Activated naive CD8-positive, alpha-beta T cell treated with anti-CD3 and anti-CD28 coated beads, Interleukin-2, amount 10 ng/mL, durations not matched to agents 7 days and 5 days (primary cell): Measurements from ENCODE around the gene SLC7A8. TPM values are rescaled to one million over a fixed set of nuclear protein-coding genes. Genes with fewer than 3 reads are reported as not detected.

ENCODE experiments used
- ATAC-seq: fragments of 150-1000 bp; cut with Tn5 transposase; one replicate; pipeline ENCODE4 v1.10.0; 2021; ENCODE audit warnings: low read depth, moderate library complexity
- POLR2A ChIA-PET: fragments of 350-600 bp; sonication (Branson Sonifier 250); formaldehyde crosslinking; loops from one replicate; lab custom pipeline; 2021; ENCODE audit warnings: antibody characterized with exemption; lab: Charles Lee
- DNase-seq: peaks from one replicate; pipeline ENCODE4 v3.0.0; 2021
- H3K27ac Mint-ChIP-seq: one replicate; pipeline ENCODE4 v1.8.0; 2022; ENCODE audit warnings: mild to moderate bottlenecking, mixed read lengths
- H3K27me3 Mint-ChIP-seq: one replicate; pipeline ENCODE4 v1.8.0; 2022; ENCODE audit warnings: mild to moderate bottlenecking, moderate library complexity, mixed read lengths
- H3K36me3 Mint-ChIP-seq: one replicate; pipeline ENCODE4 v1.8.0; 2021; ENCODE audit warnings: mild to moderate bottlenecking, mixed read lengths
- H3K4me1 Mint-ChIP-seq: one replicate; pipeline ENCODE4 v1.8.0; 2021; ENCODE audit warnings: mixed read lengths
- H3K4me3 Mint-ChIP-seq: one replicate; pipeline ENCODE4 v1.8.0; 2022; ENCODE audit warnings: mild to moderate bottlenecking, moderate library complexity, mixed read lengths
- H3K9me3 Mint-ChIP-seq: one replicate; pipeline ENCODE4 v1.8.0; 2021; ENCODE audit warnings: mixed read lengths
- total RNA-seq, 2 experiments: library from RNA; stranded (reverse); gene quantifications; one replicate each; pipeline ENCODE4 v1.2.3, GENCODE V29; 2021

The SLC7A8 gene
- total RNA-seq, 2 experiments from 2014 or later, result 1.8 to 3.1 TPM

DNA sequence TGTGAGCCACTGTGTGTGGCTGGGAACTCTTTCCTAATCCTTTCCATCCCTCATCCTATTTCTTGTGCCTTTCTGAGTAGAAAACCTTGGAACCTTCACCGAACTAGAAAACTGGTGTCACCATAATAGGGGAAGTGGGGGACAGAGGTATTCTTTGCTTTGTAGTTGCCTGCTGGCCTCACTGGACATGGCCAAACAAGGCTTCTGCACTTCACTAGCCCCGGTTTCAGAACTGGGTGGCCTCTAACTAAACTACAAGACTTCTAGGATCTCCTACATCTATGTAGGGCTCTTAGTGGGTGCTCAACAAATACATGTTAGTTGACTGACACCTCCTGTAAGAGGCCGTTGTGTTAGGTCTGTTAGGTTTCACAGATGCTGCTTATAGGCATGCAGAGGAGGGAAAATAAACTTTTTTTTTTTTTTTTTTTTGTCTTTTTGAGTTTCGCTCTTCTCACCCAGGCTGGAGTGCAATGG is 78.1 kb downstream of the SLC7A8 start:
- Mint-ChIP-seq H3K4me3 (no peak overlapping the region), H3K27ac (no peak overlapping the region), H3K9me3 (no peaks in the 10 kb centered on the region), H3K36me3 (peaks cover 1% of the 10 kb centered on the region), H3K27me3 (peaks cover 6% of the 10 kb centered on the region), H3K4me1 (peaks cover 4% of the 10 kb centered on the region)
- ATAC-seq (no peak), DNase-seq (no peak)
- POLR2A ChIA-PET, result interaction anchor here (0.6 to 1.4 kb wide), 2 partner anchors 11 to 34 kb away, joined by 3 to 13 read pairs; partner anchors contain the start of genes ACIN1 and C14orf119

DNA sequence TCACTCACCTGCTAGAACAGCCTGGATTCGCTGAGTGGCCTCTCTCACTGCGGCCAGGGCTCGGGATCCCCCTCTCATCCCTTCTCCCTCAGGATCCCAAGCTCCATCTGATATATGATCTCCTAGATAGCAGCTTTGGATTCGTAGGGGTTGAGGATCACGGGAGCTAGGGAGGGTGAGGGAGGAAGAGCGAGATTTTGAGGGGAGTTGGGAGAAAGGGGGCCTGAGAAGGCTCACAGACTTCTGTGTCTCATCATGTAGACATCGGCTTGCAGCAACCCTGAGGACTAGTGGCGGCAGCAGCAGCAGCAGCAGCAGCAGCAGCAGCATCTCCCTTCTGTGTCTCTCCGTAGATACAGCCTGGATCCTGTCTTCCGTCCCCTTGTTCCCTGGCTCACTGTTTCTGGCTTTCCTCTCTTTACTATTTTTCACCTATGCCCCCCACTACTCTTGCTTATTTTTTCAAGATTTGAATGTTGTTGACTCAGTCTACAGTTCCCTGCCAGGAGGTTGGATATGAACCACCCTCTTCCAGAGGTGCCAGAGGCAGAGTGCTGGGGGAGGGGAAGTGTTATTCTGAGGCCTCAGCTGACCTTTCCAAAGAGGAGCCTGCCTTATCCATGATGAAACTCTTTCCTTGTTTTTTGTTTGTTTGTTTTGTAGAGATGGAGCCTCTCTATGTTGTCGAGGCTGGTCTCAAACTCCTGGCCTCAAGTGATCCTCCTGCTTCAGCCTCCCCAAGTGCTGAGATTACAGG is 78.7 kb downstream of the SLC7A8 start, which contains the start of gene CIROP:
TSS of gene CIROP (minus strand) at position 399 of the 757 bp plus-strand sequence. CDS start at position 330, 69 bp downstream.
- H3K4me1 Mint-ChIP-seq, result peaks cover 4% of the 10 kb centered on the region
- no peak within 1 kb of the TSS for H3K4me3 Mint-ChIP-seq
- peaks cover 3% of the 10 kb centered on the region for H3K36me3 Mint-ChIP-seq
- H3K27me3 Mint-ChIP-seq, result peaks cover 6% of the 10 kb centered on the region
- POLR2A ChIA-PET, result no interaction called here
- ATAC-seq, result no peak
- H3K27ac Mint-ChIP-seq, result no peak within 1 kb of the TSS
- DNase-seq, result no peak
- no peaks in the 10 kb centered on the region for H3K9me3 Mint-ChIP-seq

DNA sequence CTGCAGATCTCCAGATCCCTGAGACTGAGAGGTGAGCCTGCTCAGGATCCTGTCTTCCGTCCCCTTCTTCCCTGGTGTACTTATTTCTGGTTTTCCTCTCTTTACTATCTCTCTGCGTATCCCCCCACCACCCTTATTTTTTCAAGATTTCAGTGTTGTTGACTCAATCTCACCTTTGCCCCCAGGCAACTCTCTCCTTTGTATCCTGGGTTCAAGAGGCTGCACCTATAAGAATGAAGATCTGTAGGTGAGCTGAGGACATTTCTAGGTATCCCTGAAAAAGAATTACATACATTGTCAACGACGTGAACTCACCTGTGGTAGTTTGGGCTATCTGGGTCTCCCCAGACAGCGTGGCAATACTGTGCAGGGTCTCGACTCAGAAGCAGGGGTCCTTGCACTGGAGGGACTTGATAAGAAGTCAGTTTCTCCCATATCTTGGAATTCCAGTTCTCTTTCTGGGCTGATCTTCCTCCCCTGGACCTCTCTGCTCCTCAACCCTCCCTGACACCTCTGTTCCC is 79.3 kb downstream of the SLC7A8 start:
- H3K27me3 Mint-ChIP-seq, result peaks cover 6% of the 10 kb centered on the region
- DNase-seq (no peak), ATAC-seq (no peak)
- H3K9me3 Mint-ChIP-seq, result no peaks in the 10 kb centered on the region
- H3K4me3 Mint-ChIP-seq, result no peak overlapping the region
- no peak overlapping the region for H3K27ac Mint-ChIP-seq
- peaks cover 7% of the 10 kb centered on the region for H3K4me1 Mint-ChIP-seq
- POLR2A ChIA-PET, result interaction anchor here (1.1 kb wide), 1 partner anchor 16 kb away, joined by 3 read pairs; no protein-coding TSS in a partner anchor
- peaks cover 8% of the 10 kb centered on the region for H3K36me3 Mint-ChIP-seq

DNA sequence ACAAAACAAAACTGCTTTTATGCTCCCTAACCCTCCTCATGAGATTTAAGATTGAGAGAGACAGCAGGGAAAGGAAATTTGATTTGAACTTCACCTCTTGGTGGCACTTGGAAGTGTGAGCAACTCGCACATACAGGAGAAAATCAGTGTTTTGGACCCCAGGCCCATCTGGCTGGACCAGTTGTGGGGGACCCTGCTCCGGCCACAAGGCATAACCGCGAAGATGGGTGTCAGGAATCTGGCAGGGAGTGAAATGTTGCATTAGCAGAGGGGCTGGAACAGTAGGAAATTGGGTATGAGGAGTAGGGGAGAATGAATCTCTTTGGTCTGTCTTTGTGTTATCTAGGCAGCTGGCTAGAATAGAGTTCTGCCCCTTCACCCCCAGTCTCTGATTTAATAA is 79.9 kb downstream of the SLC7A8 start:
- DNase-seq, result no peak
- no peak for ATAC-seq
- Mint-ChIP-seq H3K4me1 (peaks cover 8% of the 10 kb centered on the region), H3K4me3 (no peak overlapping the region), H3K9me3 (no peaks in the 10 kb centered on the region), H3K36me3 (peaks cover 8% of the 10 kb centered on the region), H3K27me3 (peaks cover 3% of the 10 kb centered on the region), H3K27ac (no peak overlapping the region)
- POLR2A ChIA-PET, result interaction anchor here (1.1 kb wide), 1 partner anchor 16 kb away, joined by 3 read pairs; no protein-coding TSS in a partner anchor

DNA sequence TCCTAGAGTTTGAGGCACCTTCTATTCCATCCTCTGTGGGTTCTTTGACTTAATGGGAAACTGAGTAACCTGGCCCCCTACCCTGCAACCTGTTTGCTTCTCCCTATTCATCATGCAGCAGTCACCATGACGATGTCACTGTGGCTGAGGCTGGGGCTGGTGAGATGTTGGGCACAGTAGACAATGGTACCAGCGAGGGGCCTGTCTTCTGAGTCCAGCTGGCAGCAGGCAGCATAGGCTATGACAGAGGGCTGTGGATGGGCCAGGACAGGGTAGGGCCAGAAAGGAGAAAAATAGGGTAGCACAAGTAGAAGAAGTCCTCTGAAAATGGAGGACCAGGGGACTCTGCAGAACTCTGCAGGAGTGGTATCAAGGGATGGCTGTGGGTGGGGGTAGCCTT is 80.7 kb downstream of the SLC7A8 start:
- H3K4me1 Mint-ChIP-seq, result peaks cover 8% of the 10 kb centered on the region
- ATAC-seq (no peak), DNase-seq (no peak)
- no peaks in the 10 kb centered on the region for H3K9me3 Mint-ChIP-seq
- no peak overlapping the region for H3K27ac Mint-ChIP-seq
- peaks cover 3% of the 10 kb centered on the region for H3K27me3 Mint-ChIP-seq
- H3K4me3 Mint-ChIP-seq, result no peak overlapping the region
- peaks cover 8% of the 10 kb centered on the region for H3K36me3 Mint-ChIP-seq
- POLR2A ChIA-PET, result interaction anchor here (0.5 kb wide), 1 partner anchor 11 kb away, joined by 7 read pairs; no protein-coding TSS in a partner anchor

DNA sequence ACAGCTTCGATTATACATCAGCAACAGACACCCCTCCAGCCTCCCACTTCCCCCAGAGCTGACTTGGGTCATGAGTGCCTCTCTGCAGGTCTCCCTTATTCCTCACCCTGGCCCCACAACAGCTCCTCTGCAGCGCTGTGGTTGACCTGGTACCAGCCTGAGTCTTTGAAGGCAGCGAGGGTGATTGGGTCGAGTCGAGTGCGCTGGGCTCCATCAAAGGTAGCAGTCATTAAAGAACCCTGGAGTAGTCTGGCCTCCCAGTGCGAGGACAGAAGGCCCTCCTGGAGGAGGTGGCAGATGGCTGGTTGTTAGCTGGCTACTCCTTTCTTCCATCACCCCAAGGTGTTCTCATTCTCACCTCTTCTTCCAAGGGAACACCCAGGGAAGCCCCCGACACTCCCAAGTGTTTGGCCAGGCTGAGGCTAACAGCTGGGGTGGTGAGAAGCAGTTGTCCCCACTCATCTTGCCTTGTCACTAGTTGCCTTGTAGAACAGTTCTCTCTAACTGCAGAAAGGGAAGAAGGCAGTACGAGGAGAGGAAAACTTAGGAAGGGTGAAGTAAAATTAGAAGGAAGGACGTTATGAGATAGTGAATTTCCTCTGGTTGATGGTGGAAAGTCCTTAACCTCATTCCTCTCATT is 81.4 kb downstream of the SLC7A8 start:
- H3K27ac Mint-ChIP-seq, result no peak overlapping the region

DNA sequence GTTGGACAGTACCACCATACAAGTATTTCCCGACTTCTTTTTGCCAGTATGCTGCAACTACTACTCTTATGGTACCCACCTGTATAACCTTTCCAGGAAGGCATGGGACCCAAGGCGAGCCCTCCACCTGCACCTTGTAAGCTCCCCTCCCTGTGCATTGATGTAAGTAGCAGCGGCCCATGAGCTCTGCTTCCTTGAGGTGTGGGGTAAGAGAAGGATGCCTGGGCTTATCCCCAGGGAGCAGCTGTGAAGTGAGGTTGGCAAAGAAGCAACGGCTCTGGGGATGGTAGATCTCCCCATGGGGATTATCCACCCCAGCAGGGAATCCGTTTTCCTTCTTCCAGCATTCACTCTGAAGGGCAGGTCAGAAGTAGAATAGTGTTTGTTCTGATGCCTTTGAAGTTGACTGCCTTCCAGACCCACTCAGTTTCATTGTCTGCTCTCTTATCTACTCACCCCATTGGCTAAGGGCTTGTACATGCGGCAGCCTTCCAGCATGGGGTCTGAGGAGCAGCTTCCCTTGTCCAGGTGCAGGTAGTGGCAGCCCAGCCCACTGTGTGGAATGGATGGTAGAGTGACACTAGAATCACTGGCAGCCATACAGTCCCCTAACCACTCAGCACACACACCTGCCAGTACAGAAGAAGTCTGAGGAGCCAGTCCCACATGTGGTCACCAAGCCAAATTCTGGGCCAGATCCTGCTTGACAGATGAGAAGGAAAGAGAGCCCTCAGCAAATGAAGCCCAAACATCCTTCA is 82.1 kb downstream of the SLC7A8 start:
- POLR2A ChIA-PET, result interaction anchor here (1.2 kb wide), 1 partner anchor 30 kb away, joined by 4 read pairs; no protein-coding TSS in a partner anchor
- Mint-ChIP-seq H3K36me3 (peaks cover 16% of the 10 kb centered on the region), H3K4me3 (no peak overlapping the region), H3K9me3 (no peaks in the 10 kb centered on the region), H3K27me3 (peaks cover 3% of the 10 kb centered on the region), H3K4me1 (peaks cover 21% of the 10 kb centered on the region), H3K27ac (no peak overlapping the region)
- DNase-seq (no peak), ATAC-seq (no peak)

More for the DNA sequence above, 81.4 kb downstream of the SLC7A8 start:
- Mint-ChIP-seq H3K36me3 (peaks cover 14% of the 10 kb centered on the region), H3K27me3 (peaks cover 3% of the 10 kb centered on the region), H3K9me3 (no peaks in the 10 kb centered on the region), H3K4me3 (no peak overlapping the region), H3K4me1 (peaks cover 14% of the 10 kb centered on the region)
- DNase-seq (no peak), ATAC-seq (no peak)
- POLR2A ChIA-PET, result no interaction called here

DNA sequence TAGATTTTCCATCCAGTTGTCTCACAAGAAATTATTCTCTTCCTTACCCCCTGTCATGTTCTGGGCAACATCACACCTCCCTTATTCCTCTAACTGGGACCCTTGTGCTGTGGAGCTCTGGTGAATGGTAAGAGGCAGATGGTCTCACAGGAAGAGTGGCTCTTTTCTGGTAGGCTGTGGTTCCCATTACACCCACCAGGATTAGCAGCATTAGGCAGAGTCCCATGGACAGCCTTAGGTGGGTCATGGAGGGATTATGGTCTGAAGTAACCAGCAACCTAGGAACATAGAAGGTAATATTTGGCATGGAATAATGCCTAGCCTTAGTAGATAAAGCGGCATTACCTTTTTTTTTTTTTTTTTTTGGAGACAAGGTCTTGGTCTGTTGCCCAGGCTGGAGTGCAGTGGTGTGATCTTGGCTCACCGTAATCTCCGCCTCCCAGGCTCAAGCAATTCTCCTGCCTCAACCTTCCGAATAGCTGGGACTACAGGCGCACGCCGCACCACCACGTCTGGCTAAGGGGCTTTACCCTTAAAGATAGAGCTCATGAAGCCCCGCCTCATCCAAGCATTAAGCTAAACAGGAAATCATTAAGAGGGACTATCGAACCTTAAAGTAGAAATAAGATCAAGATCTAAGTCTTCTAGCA is 84.1 kb downstream of the SLC7A8 start:
- Mint-ChIP-seq H3K4me3 (no peak overlapping the region), H3K4me1 (peaks cover 17% of the 10 kb centered on the region)

DNA sequence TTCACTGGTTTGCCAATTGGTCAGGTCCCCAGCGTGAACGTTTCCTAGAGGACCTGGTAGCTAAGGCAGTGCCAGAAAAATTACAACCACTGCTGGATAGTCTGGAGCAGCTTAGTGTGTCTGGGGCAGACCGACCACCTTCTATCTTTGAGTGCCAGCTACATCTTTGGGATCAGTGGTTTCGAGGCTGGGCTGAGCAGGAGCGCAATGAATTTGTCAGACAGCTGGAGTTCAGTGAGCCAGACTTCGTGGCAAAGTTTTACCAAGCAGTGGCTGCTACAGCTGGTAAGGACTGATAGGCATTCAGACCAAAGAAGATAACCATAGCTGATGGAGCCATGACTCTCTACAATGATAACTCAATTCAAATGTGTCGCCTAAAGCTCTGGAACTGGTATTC is 85.7 kb downstream of the SLC7A8 start:
- Mint-ChIP-seq H3K4me1 (peaks cover 26% of the 10 kb centered on the region), H3K9me3 (no peaks in the 10 kb centered on the region), H3K27ac (peak overlapping the region; percentile 35), H3K4me3 (no peak overlapping the region), H3K36me3 (peaks cover 16% of the 10 kb centered on the region), H3K27me3 (no peaks in the 10 kb centered on the region)
- ATAC-seq (no peak), DNase-seq (no peak)
- POLR2A ChIA-PET, result no interaction called here

More for the DNA sequence above, 84.1 kb downstream of the SLC7A8 start:
- no peak for ATAC-seq
- Mint-ChIP-seq H3K27me3 (no peaks in the 10 kb centered on the region), H3K9me3 (no peaks in the 10 kb centered on the region), H3K36me3 (peaks cover 14% of the 10 kb centered on the region), H3K27ac (no peak overlapping the region)
- POLR2A ChIA-PET, result interaction anchor here (0.7 to 0.8 kb wide), 2 partner anchors 18 to 204 kb away, joined by 3 to 5 read pairs; partner anchors contain the start of gene PPP1R3E
- no peak for DNase-seq

DNA sequence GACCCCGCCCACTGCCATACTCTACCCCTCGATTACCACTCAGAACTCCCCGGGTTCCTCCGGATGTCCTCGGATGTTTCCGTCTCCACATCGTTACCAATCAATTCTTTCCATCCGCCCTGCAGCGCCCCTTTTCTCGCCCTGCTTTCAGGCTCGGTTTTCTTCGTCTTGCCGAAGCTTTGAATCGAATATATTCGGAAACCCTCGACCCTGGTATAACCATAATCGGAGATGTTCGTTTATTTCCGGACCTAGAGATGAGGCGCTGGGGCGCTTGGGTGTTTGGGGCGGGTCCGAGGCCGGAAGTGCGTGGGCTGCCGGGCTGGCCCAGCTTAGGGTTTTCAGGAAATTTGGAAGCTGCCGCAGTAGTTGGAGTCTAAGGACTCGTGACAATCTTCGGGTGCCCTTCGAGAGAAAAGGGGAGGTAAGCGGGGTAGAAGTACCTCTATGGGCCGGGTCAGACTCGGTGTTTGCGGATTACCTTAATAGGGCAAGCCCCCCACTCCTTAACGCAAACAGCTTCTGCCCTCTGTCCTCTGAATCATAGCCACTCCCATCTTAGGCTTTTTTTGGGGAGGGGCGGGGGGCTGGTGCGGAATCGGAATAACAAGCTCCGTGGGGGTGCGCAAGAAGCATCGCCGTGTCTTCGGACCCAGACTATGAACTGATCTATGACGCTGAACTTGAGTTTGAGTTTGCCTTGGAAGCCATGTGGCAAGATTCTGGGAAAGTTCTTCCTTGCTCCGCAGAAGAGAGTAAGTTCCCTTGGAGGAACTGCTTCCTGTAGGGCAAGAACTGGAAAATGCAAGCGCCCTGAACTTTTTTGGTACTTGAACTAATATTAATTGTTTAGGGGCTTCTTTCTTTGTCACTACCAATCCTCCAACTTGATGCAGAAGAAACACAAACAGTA is 88.0 kb downstream of the SLC7A8 start, which contains the start of gene C14orf119:
TSS of gene C14orf119 (plus strand) at position 310 of the 913 bp plus-strand sequence. CDS start 2,154 bp downstream, outside the sequence.
- Mint-ChIP-seq H3K9me3 (no peaks in the 10 kb centered on the region), H3K27ac (no peak within 1 kb of the TSS), H3K4me1 (peaks cover 32% of the 10 kb centered on the region), H3K4me3 (no peak within 1 kb of the TSS), H3K27me3 (no peaks in the 10 kb centered on the region), H3K36me3 (peaks cover 24% of the 10 kb centered on the region)
- ATAC-seq (peak; percentile 93), DNase-seq (peak; percentile 86)
- POLR2A ChIA-PET, result interaction anchor here (0.6 to 2.8 kb wide), 25 partner anchors 10 to 1174 kb away, joined by 3 to 42 read pairs (median 4); partner anchors contain the start of genes CEBPE, DAD1, HAUS4 and OXA1L

DNA sequence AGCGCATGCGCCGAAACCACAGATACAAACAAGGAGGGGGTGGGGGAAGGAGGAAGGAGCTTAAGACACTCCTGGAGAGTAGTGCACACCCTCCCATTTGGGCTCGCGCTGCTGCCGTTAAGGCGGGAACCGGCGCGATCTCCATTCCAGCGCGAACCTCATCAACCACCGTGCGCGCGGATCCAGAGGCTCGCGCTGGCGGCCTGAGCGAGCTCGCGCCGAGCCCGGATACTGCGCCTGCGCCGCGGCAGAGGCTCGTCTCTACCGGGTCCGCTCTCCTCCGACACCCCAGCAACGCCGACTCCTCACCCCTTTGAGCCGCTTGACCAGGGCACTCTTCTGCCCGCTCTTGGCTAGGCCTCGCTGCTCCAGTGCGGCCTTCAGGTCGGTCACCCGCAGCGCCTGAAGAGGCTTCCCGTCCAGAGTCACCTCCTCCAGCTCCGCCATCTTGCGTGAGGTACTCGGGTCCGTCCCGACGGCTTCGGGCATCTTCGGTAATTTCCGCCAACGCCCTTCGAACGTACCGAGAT is 88.7 kb downstream of the SLC7A8 start, which contains the start of gene ACIN1:
TSS of gene ACIN1 (minus strand) at position 471 of the 530 bp plus-strand sequence. CDS start at position 447, 24 bp downstream.
- no peak within 1 kb of the TSS for H3K27ac Mint-ChIP-seq
- H3K4me3 Mint-ChIP-seq, result no peak within 1 kb of the TSS
- no peaks in the 10 kb centered on the region for H3K27me3 Mint-ChIP-seq
- POLR2A ChIA-PET, result interaction anchor here (0.6 to 2.8 kb wide), 26 partner anchors 9 to 1174 kb away, joined by 3 to 42 read pairs (median 4); partner anchors contain the start of genes CEBPE, DAD1, HAUS4 and OXA1L
- ATAC-seq, result peak; percentile 43
- peaks cover 34% of the 10 kb centered on the region for H3K4me1 Mint-ChIP-seq
- H3K9me3 Mint-ChIP-seq, result no peaks in the 10 kb centered on the region
- DNase-seq, result peak; percentile 98
- H3K36me3 Mint-ChIP-seq, result peaks cover 26% of the 10 kb centered on the region
